Choroid plexus epithelial cell (primary cell): ENCODE results near the gene CD163L1.

ENCODE experiments used
- DNase-seq: peaks from one replicate; pipeline ENCODE4 v3.0.0-alpha.2; 2010; ENCODE audit warnings: low read depth
- H3K4me3 ChIP-seq: 2 replicates; pipeline ENCODE4 v1.5.1; 2011; ENCODE audit warnings: low read depth, mild to moderate bottlenecking, control low read depth, low read length, moderate library complexity
- CTCF ChIP-seq: conservative IDR thresholded peaks from 2 replicates; pipeline ENCODE4 v1.5.1; 2011; ENCODE audit warnings: low read depth, mild to moderate bottlenecking, control low read depth, inconsistent platforms, low read length, moderate library complexity

The CD163L1 gene

DNA sequence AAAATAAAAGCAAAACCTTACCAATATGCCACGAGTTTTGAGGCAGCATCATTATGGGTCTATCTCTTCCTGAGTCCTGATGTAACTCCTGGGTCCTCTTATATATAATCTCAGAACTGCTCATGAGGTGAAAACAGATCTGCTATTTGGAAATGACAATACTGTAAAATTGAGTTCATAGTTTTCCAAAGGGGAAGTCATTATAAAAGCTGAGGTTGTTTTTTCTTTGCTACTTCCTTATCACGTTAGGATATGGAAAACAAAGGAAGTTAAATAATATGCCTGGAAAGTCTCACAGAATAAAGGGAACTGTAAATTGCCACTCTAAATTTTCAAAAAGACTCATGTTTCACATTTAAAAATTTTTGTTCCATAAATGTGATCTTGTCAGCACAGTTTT is at the start of gene CD163L1:
Gene CD163L1 (minus strand): TSS at position 78 of the 400 bp plus-strand sequence. CDS start 26 bp downstream, at position 52.
- H3K4me3 ChIP-seq, result no peak within 1 kb of the TSS
- no peak for DNase-seq
- no peak for TF ChIP-seq CTCF

DNA sequence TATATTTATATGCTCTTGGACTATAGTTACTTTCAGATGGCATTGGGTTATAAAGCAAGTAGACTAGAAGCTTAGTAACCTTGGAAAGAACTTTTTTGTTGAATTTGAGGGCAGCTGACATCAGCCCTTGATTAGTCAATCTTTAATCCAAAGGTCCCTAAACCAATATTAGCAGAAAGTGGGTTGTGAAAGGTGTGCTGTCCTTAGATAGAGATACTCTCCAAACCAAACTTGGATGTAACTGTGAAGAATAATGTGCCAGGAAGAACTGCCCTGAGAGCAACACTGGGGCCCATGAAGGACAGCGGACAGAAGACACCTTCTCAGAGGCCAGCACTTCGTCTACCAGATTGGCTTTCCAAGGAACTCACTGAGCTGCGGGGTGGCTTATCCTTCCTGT is 49.1 kb upstream of the CD163L1 start:
- H3K4me3 ChIP-seq, result no peak overlapping the region
- no peak for DNase-seq
- TF ChIP-seq CTCF, result no peak

DNA sequence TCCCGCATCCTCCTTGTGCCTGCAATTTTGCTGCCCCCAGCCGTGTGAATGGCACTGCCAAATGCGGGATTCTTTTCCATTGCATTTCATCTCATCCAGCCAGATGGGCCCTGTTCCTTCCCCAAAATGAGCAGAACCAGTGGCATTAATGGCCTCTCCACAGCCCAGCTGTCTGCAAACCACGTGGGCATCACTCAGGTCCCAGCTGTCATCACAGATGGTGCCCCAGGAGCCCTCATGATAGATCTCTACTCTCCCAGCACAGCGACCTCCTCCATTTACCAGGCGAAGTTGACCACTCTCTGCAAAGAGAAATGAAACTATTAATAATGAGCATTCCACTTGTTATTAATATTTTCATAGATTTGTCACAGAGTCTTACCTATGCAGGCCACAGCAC is 42.6 kb upstream of the CD163L1 start:
- no peak for DNase-seq
- TF ChIP-seq CTCF, result no peak

DNA sequence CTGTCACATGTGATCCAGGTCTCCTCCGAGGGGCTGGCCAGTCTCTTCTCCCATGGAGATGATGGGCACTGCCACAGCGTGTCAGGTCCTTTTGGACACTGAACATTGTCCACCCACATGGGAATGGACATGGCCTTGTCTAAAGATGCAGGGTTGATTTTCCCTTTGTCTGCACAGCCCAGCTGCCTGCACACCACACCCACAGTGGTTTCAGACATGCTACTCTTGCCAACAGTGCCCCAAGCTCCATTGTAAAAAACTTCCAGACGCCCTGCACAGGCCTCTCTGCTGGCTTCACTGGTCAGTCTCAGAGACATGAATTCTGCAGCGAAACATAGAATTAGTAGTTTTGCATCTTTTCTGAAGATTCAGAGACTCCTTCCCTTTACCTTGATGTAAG is 41.1 kb upstream of the CD163L1 start:
- no peak for TF ChIP-seq CTCF
- DNase-seq, result no peak

More for the DNA sequence above, 42.6 kb upstream of the CD163L1 start:
- no peak overlapping the region for H3K4me3 ChIP-seq

GRCh38 chr12:7483343-7483742 is 39.4 kb upstream of the CD163L1 start:
- DNase-seq, result no peak
- H3K4me3 ChIP-seq, result no peak overlapping the region
- TF ChIP-seq CTCF, result no peak

More for the DNA sequence above, 41.1 kb upstream of the CD163L1 start:
- no peak overlapping the region for H3K4me3 ChIP-seq

DNA sequence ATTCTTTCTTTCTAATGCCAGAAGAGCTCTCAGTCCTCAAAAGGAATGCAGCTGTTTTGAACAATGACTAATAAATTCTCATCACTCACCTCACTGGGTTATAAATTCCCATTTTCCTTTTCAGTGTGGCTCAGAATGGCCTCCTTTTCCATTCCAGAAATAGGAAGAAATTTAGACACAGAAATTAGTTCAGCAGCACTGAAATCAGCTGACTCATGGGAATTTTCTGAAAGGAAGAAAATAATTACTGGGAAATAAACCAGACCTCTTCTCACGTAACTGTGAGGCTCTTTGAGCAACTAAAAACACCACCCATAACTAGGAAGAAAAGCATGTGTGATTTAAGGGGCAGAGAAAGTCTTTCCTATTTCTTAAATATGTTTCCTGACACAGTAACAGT is 35.8 kb upstream of the CD163L1 start:
- no peak for TF ChIP-seq CTCF
- H3K4me3 ChIP-seq, result no peak overlapping the region
- no peak for DNase-seq

DNA sequence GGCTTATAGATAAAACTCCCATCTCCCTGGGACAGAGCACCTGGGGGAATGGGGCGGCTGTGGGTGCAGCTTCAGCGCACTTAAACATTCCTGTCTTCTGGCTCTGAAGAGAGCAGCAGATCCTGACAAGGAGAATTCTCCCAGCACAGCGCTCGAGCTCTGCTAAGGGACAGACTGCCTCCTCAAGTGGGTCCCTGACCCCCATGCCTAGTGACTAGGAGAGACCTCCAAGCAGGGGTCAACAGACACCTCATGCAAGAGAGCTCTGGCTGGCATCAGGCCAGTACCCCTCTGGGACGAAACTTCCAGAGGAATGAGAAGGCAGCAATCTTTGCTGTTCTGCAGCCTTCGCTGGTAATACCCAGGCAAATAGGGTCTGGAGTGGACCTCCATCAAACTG is 28.1 kb upstream of the CD163L1 start:
- no peak for DNase-seq
- H3K4me3 ChIP-seq, result no peak overlapping the region
- TF ChIP-seq CTCF, result no peak
